DOHH2 (cell line): ENCODE measurements around the gene ZNRF1.

Experiments
- H3F3A ChIP-seq: fragments of 200-600 bp; sonication (generic), shearing (Covaris generic); 2 replicates; pipeline ENCODE4 v1.6.0; 2016; ENCODE audit warnings: antibody characterized with exemption, mild to moderate bottlenecking; ENCODE audit not compliant: control insufficient read depth, insufficient read depth
- H3K27ac ChIP-seq: fragments of 200-600 bp; sonication (generic); 2 replicates; pipeline ENCODE4 v1.5.1; 2014; ENCODE audit warnings: low read depth, mild to moderate bottlenecking, low read length, moderate library complexity
- H3K27me3 ChIP-seq: fragments of 200-600 bp; sonication (generic); 2 replicates; pipeline ENCODE4 v1.6.1; 2014; ENCODE audit warnings: mild to moderate bottlenecking, low read length, mixed read lengths; ENCODE audit not compliant: control insufficient read depth
- H3K36me3 ChIP-seq: fragments of 200-600 bp; sonication (generic); 2 replicates; pipeline ENCODE4 v1.6.1; 2014; ENCODE audit warnings: mild to moderate bottlenecking, low read length, moderate library complexity, mixed read lengths; ENCODE audit not compliant: control insufficient read depth
- H3K4me1 ChIP-seq: fragments of 200-600 bp; sonication (generic); 2 replicates; pipeline ENCODE4 v1.6.1; 2014; ENCODE audit warnings: mild to moderate bottlenecking, low read length, mixed read lengths; ENCODE audit not compliant: control insufficient read depth
- H3K4me2 ChIP-seq: fragments of 200-600 bp; sonication (generic); 2 replicates; pipeline ENCODE4 v1.6.0; 2014; ENCODE audit warnings: mild to moderate bottlenecking, low read length, moderate library complexity
- H3K4me3 ChIP-seq: fragments of 200-600 bp; sonication (generic); 2 replicates; pipeline ENCODE4 v1.5.1; 2014; ENCODE audit warnings: mild to moderate bottlenecking, low read length, mixed read lengths
- H3K79me2 ChIP-seq: fragments of 200-600 bp; sonication (generic); 2 replicates; pipeline ENCODE4 v1.6.1; 2014; ENCODE audit warnings: mild to moderate bottlenecking, low read length, mixed read lengths; ENCODE audit not compliant: control insufficient read depth
- H3K9me2 ChIP-seq: fragments of 200-600 bp; sonication (generic); replicated peaks from 2 replicates; pipeline ENCODE4 v1.6.1; 2014; ENCODE audit warnings: mild to moderate bottlenecking, low read length, mixed read lengths; ENCODE audit not compliant: control insufficient read depth
- H3K9me3 ChIP-seq: fragments of 200-600 bp; sonication (generic); 2 replicates; pipeline ENCODE4 v1.6.1; 2014; ENCODE audit warnings: antibody characterized with exemption, low read length, mixed read lengths; ENCODE audit not compliant: control insufficient read depth, insufficient read depth
- H4K20me1 ChIP-seq: fragments of 200-600 bp; sonication (generic); 2 replicates; pipeline ENCODE4 v1.6.0; 2014; ENCODE audit warnings: low read depth, mild to moderate bottlenecking, antibody characterized with exemption, low read length, moderate library complexity; ENCODE audit not compliant: control insufficient read depth, insufficient read depth
- EZH2phosphoT487 ChIP-seq: fragments of 200-600 bp; sonication (generic); IDR thresholded peaks from 2 replicates; pipeline ENCODE4 v1.6.1; 2017; ENCODE audit warnings: borderline replicate concordance, mild to moderate bottlenecking, antibody characterized with exemption, low read length, moderate library complexity, mixed read lengths
- TF ChIP-seq, protein P1 (sequence below): fragments of 200-600 bp; sonication (generic); IDR thresholded peaks from one replicate; pipeline ENCODE4 v1.5.1; 2014; ENCODE audit warnings: antibody characterized with exemption, mild to moderate bottlenecking, low read depth, low read length; ENCODE audit not compliant: poor library complexity, severe bottlenecking

Gene ZNRF1

DNA sequence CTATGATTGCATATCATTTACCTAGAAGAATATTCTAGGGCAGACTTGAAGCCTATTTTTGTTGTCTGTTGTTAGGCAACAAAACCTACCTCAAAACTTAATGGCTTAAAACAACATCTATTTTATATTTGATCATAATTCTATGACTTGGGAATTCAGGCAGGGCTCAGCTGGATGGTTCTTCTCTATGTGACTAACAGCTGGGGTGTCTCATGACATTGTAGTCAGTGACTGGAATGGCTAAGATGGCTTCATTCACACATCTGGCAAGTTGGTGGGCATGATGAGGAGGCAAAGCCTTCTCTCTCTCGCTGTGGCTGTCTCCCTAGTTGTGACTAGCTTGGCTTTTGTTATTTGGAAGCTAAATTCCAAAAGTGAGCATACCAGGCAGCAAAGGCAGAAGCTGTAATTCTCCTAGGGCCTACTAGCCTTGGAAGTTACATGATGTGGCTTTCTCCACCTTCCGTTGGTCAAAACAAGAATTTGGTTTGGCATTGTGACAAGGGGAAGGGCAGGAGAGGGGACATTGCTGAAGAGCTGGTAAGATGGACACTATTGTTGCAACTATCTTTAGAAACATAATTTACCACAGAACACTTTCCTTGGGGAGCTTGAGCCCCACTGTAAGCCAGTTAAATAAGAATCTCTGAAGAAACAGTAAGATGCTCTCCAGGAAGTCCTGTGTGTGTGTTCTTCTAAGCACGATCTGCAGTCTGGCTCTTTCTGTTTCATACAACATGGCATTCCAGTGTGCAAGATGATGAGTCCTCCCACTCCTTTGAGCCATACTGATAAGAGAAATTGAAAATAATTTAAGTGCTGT lies 39.4 kb downstream of the ZNRF1 start:
- Histone ChIP-seq H3K27me3 (no peaks in the 10 kb centered on the region), H3K9me3 (no peaks in the 10 kb centered on the region), H3K36me3 (no peaks in the 10 kb centered on the region), H3K9me2 (no peaks in the 10 kb centered on the region), H4K20me1 (no peaks in the 10 kb centered on the region), H3F3A (no peaks in the 10 kb centered on the region), H3K27ac (no peak overlapping the region), H3K4me3 (no peak overlapping the region), H3K79me2 (no peaks in the 10 kb centered on the region), H3K4me1 (peaks cover 7% of the 10 kb centered on the region), H3K4me2 (no peak overlapping the region)
- TF ChIP-seq, protein P1, sequence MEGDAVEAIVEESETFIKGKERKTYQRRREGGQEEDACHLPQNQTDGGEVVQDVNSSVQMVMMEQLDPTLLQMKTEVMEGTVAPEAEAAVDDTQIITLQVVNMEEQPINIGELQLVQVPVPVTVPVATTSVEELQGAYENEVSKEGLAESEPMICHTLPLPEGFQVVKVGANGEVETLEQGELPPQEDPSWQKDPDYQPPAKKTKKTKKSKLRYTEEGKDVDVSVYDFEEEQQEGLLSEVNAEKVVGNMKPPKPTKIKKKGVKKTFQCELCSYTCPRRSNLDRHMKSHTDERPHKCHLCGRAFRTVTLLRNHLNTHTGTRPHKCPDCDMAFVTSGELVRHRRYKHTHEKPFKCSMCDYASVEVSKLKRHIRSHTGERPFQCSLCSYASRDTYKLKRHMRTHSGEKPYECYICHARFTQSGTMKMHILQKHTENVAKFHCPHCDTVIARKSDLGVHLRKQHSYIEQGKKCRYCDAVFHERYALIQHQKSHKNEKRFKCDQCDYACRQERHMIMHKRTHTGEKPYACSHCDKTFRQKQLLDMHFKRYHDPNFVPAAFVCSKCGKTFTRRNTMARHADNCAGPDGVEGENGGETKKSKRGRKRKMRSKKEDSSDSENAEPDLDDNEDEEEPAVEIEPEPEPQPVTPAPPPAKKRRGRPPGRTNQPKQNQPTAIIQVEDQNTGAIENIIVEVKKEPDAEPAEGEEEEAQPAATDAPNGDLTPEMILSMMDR = no peak
- TF ChIP-seq EZH2phosphoT487 = no peak

DNA sequence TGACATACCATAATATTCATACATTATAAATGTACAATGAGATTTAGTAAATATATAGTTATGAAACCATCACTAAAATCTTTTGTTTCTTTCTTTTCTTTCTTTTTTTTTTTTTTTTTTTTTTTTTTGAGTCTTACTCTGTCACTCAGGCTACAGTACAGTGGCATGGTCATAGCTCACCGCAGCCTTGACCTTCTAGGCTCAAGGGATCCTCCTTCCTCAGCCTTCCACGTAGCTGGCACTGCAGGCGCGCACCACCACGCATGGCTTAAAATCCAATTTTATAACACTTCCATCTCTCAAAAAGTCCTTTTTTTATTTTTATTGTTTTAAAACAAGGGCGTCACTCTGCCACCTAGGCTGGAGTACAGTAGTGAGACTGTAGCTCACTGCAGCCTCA lies 41.1 kb downstream of the ZNRF1 start:
- H3K79me2 ChIP-seq = peaks cover 2% of the 10 kb centered on the region; the same call in 1 of the 2 replicates
- H3K9me3 ChIP-seq = no peaks in the 10 kb centered on the region
- peaks cover 8% of the 10 kb centered on the region for H3K4me1 ChIP-seq
- H3F3A ChIP-seq = no peaks in the 10 kb centered on the region
- no peak overlapping the region for H3K27ac ChIP-seq
- no peak overlapping the region for H3K4me2 ChIP-seq
- H3K4me3 ChIP-seq = no peak overlapping the region
- TF ChIP-seq EZH2phosphoT487 = no peak
- TF ChIP-seq, protein P1 = no peak
- no peaks in the 10 kb centered on the region for H3K36me3 ChIP-seq
- H3K27me3 ChIP-seq = no peaks in the 10 kb centered on the region
- H3K9me2 ChIP-seq = no peaks in the 10 kb centered on the region
- no peaks in the 10 kb centered on the region for H4K20me1 ChIP-seq

DNA sequence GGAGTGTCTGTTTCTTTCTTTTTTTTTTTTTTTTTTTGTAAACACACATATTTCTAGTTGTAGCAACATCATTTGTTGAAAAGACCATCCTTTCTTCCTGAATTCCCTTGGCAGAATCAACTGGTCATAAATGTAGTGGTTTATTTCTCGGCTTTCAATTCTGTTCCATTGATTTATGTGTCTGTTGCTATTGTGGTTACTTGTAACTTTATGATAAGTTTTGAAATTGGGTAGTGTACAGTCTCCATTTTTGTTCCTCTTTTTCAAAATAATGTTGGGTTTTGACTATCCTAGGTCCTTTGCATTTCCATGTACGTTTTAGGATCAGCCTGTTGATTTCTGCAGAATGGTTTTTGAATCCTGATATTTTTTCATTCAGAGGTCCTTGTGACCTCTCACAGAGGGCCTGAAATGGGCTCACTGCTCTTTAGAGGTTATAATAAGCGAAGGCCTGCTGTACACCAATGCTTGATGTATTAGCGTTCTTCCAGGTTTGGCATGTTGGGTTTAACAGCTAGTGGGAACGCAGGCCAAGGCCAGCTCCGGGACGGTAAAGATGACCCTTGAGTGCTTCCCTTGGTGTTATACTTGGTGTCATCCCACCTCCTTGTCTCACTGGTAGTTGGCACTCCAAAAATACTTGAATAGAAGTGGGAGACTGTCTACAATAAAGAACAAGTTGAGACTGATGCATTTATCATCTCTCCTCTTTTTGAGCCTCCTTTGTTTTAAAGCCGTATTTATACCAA lies 43.8 kb downstream of the ZNRF1 start:
- no peak overlapping the region for H3K4me2 ChIP-seq
- no peaks in the 10 kb centered on the region for H4K20me1 ChIP-seq
- peaks cover 5% of the 10 kb centered on the region; the same call in 1 of the 2 replicates for H3K79me2 ChIP-seq

More for the DNA sequence above, 43.8 kb downstream of the ZNRF1 start:
- H3K27me3 ChIP-seq = no peaks in the 10 kb centered on the region
- no peak for TF ChIP-seq EZH2phosphoT487
- TF ChIP-seq, protein P1 = no peak
- H3F3A ChIP-seq = no peaks in the 10 kb centered on the region
- no peaks in the 10 kb centered on the region for H3K9me3 ChIP-seq
- no peaks in the 10 kb centered on the region for H3K9me2 ChIP-seq
- no peak overlapping the region for H3K4me3 ChIP-seq
- H3K4me1 ChIP-seq = peaks cover 15% of the 10 kb centered on the region
- H3K36me3 ChIP-seq = no peaks in the 10 kb centered on the region
- no peak overlapping the region for H3K27ac ChIP-seq
